Measurements from ENCODE around the gene CAMSAP2. TPM values are rescaled to one million over a fixed set of nuclear protein-coding genes. Genes with fewer than 3 reads are reported as not detected.

The CAMSAP2 gene
- total RNA-seq, 1 experiment from 2014 or later: 20.7 TPM

GRCh38 chr1:200877839-200878551 lies 139.3 kb downstream of the CAMSAP2 start:
- CTCF ChIA-PET: interaction anchor here (0.8 to 1.1 kb wide), 5 partner anchors 10 to 241 kb away, joined by 3 to 4 read pairs (median 3); no protein-coding TSS in a partner anchor
- no peak overlapping the region for H3K27ac Mint-ChIP-seq
- no peak overlapping the region for H3K4me3 Mint-ChIP-seq
- H3K36me3 Mint-ChIP-seq: no peaks in the 10 kb centered on the region
- TF ChIP-seq PRRX2 (CRISPR knock-in tag; IDR thresholded peaks at IDR 0.05) (no peak), NR1H2 (CRISPR knock-in tag; IDR thresholded peaks at IDR 0.05) (no peak), PREB (CRISPR knock-in tag; IDR thresholded peaks at IDR 0.05; ENCODE audit: borderline replicate concordance) (no peak), ZBTB21 (CRISPR knock-in tag; IDR thresholded peaks at IDR 0.05; ENCODE audit: borderline replicate concordance) (no peak), NFYB (CRISPR knock-in tag; conservative IDR thresholded peaks at IDR 0.05; ENCODE audit: low read depth) (no peak), ZNF281 (CRISPR knock-in tag; IDR thresholded peaks at IDR 0.05) (no peak), NFATC4 (CRISPR knock-in tag; IDR thresholded peaks at IDR 0.05) (no peak), SMAD4 (CRISPR knock-in tag; IDR thresholded peaks at IDR 0.05) (no peak), ZNF121 (CRISPR knock-in tag; IDR thresholded peaks at IDR 0.05) (no peak), ERG (CRISPR knock-in tag; IDR thresholded peaks at IDR 0.05) (no peak), CDX4 (CRISPR knock-in tag; IDR thresholded peaks at IDR 0.05; ENCODE audit: borderline replicate concordance) (no peak), TEAD1 (CRISPR knock-in tag; IDR thresholded peaks at IDR 0.05) (no peak), MAX (CRISPR knock-in tag; IDR thresholded peaks at IDR 0.05) (no peak), E2F1 (CRISPR knock-in tag; IDR thresholded peaks at IDR 0.05) (no peak), ZNF671 (CRISPR knock-in tag; IDR thresholded peaks at IDR 0.05) (no peak), ZNF396 (CRISPR knock-in tag; IDR thresholded peaks at IDR 0.05; ENCODE audit: borderline replicate concordance) (no peak), IRF2 (CRISPR knock-in tag; IDR thresholded peaks at IDR 0.05; ENCODE audit: borderline replicate concordance, low read depth) (no peak), HMGA2 (CRISPR knock-in tag; IDR thresholded peaks at IDR 0.05) (no peak), ZNF425 (CRISPR knock-in tag; conservative IDR thresholded peaks at IDR 0.05) (no peak), ZNF512 (CRISPR knock-in tag; IDR thresholded peaks at IDR 0.05; ENCODE audit: borderline replicate concordance) (no peak)
- ATAC-seq: no peak
- POLR2A ChIA-PET: interaction anchor here (0.6 to 2.0 kb wide), 2 partner anchors 13 to 324 kb away, joined by 4 read pairs; no protein-coding TSS in a partner anchor
- no peaks in the 10 kb centered on the region for H3K9me3 Mint-ChIP-seq
- peaks cover 22% of the 10 kb centered on the region for H3K4me1 Mint-ChIP-seq
- peaks cover 26% of the 10 kb centered on the region for H3K27me3 Mint-ChIP-seq (ENCODE audit: low read depth)
- no peak for DNase-seq (ENCODE audit: low spot score)
